GDM1 (cell line): ENCODE measurements around the gene PCK2.
A peak's percentile ranks its signal among the peaks of the same experiment; 100 is the strongest.

Experiments used
- DNase-seq: peaks from one replicate; lab custom pipeline; 2025; lab: John Stamatoyannopoulos, UW

Gene PCK2

DNA sequence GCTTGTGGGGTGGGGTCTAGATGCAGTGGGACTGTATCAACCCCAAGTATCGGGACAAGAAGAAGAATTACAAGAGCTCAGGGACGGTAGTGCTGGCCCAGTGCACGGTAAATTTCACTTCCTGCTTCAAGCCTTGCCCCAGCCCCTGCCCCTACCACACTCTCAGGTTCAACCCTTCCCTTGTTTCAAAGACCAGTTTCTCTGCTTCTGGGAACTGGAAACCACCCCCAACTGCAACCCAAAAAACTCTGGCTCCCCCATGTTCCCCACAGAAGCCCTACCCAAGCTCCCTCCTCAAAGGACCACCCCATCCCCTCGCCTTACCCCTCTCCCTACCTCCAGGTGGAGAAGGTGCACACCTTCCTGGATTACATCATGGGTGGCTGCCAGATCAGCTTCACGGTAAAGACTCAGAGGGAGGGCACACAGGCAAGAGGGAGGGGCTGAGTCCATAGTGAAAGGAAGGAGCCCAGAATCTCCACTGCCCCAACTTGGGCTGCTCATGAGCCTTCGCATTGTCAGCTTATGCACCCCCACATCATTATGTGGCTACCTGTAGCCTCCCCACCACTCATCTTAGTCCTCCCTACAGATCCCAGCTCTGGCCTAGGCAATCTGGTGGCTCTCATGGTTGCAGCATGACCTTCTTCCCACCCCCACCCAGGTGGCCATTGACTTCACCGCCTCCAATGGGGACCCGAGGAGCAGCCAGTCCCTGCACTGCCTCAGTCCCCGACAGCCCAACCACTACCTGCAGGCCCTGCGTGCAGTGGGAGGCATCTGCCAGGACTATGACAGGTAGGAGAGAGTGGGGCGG, 18.4 kb upstream of the PCK2 start:
- no peak for DNase-seq

DNA sequence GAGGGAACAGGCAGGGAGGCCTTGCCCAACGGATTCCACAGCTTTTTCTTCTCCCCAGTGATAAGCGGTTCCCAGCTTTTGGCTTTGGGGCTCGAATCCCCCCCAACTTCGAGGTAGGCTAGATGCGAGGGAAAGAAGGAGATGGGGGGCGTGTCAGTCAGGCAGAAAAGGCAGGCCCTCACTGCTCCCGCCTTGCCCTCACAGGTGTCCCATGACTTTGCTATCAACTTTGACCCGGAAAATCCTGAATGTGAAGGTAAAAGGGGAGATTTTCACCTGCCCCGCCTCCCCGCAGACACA, 17.9 kb upstream of the PCK2 start:
- no peak for DNase-seq

DNA sequence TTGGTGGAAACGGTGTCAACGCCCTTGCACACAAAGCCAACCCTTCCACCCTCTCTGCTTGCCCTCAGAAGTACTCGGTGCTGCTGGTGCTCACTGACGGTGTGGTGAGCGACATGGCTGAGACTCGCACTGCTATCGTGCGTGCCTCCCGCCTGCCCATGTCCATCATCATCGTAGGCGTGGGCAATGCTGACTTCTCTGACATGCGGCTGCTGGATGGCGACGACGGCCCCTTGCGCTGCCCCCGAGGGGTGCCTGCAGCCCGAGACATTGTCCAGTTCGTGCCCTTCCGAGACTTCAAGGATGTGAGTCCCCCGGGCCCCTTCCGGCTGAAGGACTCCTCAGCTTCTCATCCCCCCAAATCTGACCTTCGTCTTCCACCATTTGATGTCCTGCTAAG, 17.0 kb upstream of the PCK2 start:
- no peak for DNase-seq

DNA sequence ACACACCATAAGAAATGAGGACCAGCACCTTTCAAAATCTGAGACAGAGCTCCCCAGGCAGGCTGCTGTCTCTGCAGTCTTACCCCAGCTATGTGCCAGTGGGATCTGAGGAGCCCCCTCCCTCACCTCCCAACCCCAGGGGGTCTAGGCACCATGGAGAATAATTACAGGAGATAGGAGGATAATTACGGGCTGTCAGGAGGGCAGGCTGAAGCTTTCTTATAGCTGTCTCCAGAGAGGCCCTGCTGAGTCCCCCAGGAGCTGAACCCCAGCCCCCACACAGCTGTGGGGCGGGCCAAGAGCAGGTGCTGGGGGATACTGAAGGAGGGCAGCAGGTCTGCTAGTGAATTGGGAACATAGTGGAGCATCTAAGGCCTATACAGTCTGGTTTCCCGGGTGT, 16.0 kb upstream of the PCK2 start:
- no peak for DNase-seq

DNA sequence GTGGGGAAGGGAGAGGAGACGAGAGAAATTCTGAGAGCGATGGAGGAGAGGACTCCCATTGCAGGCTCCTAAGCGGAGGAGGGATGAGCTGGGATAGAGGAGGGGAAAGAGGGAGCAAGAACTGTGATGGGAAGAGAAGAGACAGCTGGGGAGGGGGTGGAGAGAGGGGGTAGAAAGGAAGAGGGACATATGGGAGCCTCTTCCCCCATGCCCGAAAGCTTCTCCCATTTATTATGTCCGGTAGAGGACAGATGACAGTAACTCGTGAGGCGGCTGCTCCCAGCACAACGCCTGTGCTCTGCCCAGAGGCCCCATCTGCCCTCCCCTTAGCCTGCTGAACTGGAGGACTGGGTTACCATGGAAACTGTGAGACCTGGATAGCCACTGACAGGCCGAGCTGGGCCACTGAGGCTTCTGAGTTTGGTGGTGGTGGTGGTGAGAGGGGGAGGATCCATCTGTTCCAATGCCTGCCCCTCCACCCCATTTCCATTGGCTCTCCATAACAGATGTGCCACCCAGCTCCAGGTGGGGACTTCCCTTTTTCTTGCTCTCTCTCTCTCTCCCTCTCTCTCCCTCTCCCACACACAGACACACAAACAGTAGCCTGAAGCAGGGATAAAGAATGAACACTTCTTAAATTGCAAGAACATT, 14.5 kb upstream of the PCK2 start:
- DNase-seq: no peak

DNA sequence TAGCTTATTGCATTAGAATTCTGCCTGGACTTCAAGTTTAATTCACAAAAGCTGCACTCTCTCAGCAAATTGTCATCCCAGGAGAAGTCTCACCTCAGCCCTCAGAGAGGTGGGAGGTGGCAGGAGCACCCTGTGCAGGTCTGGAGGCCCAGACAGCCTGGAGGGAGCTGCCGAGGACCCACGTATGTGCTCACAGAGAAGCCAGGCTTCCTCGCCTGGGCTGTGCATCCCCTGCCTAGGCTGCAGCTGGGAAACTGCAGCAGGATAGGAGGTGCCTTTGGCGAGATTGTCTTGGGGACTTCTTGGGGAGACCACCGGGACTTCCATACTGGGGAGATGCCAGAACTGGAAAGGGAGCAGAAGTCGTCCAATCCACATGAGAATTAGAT, 14.0 kb upstream of the PCK2 start:
- no peak for DNase-seq

DNA sequence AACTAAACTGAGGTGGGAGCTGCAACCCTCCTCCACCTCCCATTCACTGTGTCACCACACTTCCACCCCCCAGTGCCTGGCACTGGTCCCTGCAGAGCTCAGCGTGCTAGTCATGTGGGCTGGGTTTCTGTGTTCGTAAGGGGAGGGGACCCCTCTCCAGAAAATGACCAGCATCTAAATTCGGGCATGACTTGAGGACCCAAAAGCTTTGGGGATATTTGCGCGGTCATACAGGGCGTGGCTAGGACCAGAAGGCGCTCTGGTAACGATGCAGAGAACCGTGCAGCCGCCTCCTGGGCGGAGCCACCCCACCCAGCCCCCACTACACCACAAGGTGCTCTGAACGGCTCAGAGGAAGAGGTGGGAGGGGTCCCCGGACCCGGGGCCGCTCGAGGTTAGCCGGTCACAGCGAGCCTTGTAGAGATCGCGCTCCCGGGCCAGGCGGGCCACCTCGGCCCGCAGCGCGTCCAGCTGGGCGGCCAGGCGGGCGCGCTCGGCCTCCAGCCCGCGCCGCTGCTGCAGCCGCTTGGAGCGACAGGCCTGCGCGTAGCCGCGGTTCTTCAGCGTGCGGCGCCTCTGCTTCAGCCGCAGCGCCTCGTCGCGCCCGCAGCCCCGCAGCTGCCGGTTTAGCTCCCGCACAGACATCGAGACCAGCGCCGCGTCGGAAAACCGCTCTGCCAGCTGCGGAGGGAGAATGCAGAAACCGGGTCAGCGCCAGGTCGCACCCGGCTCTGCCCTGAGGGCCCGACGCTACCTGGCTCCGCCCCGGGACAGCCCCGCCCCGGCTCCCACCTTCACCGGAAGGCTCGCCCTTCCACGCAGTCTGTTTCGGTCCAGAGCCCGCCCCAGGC, 13.0 kb upstream of the PCK2 start:
- DNase-seq: peak; percentile 14

DNA sequence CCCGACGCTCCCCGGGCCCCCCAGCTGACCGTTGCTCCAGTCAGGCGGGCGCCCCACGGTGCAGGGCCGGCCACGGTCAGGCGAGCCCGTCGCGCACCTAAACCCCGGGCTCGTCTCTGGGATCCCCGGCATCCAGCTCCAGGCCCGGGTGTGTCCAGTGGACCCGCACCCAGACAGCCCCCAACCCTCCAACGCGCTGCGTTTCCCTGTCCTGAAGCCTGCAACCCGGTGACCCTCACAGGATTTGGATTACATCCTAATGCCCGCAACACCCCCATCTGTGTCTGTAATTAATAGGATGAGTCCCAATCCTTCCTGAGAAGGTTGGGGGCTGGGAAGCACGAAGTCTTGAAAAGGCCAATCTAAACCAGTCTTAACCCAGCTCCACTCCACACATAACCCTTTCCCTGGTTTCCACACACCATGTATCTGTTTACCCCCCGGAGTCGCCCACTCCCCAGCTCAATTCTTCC, 12.3 kb upstream of the PCK2 start:
- DNase-seq: no peak

DNA sequence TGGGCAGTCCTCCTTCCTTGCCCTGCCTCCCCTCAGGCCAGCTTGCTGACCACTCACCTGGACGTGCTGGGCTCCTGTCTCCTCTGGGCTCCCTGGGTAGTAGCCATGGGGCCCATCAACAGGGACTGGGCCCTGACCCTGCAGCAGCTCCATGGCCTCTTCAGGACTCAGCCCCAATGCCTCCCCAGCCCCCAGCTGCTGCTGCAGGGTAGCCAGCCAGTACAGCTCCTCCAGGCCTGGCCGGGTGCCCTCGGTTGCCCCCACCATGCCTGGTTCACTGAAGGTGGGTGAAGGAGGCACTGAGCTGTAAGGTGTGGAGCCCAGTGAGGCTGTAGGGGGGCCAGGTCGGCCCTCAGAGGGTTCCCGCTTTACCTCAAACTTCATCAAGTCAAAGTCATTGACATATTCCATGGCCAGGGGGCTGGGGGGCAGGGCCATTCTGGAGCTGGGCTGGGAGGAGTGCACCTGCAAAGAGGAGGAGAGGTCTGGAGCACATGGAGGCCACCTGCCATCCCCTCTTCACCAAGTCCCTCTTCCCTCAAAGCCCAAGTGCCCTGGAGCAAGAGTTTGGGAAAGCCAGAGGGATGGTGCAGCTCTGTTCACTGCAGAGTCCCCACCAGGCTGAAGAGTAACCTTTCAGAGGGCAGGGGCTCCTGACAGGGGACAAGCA, 11.6 kb upstream of the PCK2 start:
- no peak for DNase-seq

DNA sequence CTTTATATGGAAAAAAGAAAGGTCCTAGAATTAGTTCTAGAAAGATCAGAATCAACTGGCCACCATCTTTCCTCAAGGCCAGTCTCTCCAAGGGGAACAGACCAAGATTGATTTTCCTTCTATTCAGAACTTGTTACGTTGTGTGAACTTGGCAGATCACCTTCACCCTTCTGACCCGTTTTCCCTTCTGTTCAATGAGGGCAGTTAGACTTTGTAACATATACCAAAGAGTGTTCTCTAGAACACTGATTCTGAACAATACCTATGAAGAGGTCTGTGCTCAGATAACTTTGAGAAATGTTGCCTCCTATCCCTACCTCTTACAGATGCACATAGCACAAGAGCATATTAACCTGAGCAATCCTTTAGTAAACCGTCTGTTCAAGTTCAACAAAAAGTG, 10.6 kb upstream of the PCK2 start:
- DNase-seq: no peak

DNA sequence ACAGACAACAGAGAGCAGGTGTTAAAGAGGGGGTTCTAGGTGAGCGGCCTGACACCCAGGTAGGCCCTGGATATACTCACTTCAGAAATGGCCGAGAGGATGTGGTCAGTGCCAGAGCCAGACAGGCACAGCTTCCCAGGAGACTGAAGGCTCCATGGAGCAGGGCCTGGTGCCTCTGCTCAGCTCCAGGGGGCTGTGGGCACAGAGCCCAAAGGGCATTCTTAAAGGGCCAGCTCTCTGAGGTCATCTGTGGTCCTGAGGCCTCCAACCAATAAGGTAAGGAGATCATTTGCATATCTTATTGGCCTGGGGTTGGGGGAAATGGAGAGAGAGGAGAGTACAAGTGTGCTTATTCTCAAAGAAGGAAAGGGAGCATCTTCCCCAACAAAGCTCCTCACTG, 9.7 kb upstream of the PCK2 start:
- DNase-seq: no peak

DNA sequence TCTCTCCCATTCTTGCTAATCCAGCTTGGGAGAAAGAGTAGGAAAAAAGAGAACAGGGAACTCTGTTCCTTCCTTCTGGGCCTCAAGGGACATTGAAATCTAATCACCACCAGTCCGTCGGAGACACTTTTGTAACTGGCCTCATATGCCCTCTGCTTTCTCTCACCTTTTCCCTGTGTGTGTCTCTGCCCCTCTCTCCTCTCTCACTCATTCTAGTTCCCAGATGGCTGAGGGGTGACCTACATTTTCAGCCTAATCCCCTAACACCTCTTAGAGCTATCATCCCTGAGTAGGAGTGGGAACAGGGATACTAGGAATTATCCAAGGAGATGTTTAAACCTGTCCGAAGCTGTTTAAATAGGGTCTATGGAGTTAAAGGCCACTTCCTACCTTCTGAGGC, 8.9 kb upstream of the PCK2 start:
- DNase-seq: no peak

DNA sequence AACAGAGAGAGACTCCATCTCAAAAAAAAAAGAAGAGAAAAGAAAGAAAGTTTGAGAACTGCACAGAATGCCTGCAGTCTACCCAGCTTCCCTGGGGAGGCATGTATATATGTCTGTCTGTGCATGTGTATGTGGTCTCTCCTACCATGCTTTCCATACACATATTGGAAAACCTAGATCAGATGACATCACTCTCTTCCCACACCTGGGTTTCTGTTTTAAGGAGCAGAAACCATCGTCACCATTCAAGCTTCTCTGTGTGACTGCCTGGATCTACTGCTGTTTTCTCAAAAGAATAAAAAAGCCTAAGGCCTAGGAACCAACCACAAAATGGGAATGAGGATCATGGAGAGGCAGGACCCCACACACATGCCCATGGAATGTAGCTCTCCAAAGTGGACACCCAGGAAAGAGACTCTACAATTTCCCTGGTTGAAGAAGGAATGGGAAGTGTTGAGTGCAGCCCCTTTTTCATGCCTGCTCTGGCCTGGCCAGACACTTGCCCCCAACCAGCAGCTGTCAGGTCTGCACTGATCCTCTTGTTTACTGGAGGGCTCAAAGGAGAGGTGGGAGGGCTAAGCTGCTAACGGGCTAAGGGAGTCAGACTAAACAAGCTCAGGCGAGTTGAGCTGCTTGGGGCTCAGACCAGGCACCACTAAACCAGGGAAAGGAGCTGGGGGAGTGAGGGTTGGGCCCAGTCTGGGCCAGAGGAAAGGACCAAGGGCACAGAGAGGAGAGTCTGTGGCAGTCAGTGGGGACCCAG, 7.7 kb upstream of the PCK2 start:
- no peak for DNase-seq

DNA sequence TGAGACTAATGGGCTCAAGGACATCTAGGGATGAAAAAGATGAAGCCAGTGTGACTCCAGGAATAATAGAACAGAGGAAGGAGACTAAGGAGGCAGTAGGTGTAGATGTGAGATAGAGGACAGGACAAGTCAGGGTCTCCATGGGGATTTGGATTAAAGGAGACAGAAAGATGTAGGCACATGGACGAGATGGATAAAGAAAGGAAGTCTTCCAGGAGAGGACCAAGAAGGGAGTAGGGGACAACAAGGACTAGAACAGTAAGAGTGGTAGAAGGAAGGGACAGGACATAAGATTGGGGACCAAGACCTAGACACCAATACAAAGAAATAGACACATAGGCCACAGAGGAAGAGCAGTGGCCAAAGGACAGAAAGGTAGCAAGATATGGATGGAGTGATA, 7.1 kb upstream of the PCK2 start:
- DNase-seq: no peak

DNA sequence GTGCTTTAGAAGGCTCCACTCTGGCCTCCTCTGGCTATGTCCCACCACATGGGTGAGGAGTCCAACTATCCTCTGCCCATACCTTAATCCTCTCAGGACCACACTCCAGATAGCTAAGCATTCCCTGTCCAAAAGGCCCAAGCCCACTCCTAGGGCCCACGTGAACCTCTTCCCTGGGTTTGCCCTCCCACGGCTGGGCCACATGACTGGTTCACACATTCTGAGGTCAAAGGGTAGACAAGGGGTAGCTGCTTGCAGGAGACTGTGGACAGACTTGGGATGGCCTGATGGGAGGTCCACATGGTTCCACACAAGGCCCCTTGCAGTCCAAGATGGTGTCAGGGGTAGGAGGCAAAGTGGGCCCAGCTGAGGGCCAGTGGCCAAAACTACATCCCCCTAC, 6.0 kb upstream of the PCK2 start:
- DNase-seq: no peak

DNA sequence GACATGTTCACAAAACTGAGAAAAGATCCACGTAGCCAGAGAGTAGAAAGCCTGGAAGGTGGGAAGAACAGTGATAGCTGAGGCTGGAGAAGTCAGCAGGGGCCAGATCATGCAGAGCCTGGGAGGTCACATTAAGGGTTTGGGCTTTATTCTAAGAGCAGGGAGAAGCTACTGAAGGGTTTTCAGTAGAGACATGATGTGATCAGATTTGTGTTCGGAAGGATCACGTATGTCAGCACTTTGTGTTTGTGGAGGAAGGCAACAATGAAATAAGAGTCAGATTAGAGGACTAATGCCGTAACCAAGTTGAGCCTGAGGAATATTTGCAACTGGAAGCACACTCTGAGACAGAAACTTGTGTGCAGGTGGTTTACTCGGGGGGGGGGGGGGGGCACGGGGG, 4.2 kb upstream of the PCK2 start:
- no peak for DNase-seq

DNA sequence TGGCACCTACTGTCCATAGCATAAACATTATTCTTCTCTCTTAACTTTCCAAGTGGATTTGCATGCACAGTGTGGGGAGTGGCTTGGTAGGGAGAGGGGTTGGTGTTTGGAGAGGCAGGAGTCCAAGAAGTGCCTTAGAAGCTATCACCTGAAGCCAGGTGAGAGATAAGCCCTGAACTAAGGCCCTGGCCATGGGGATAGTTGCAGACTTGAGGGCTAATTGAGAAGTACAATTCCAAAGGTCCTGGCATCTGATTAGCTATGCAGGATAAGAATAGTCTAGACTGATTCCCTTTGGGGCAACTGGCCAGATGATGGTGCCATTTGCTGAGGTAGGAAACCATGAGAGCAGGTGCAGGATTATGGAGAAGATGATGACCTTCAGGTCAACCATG, 2.0 kb upstream of the PCK2 start:
- no peak for DNase-seq

DNA sequence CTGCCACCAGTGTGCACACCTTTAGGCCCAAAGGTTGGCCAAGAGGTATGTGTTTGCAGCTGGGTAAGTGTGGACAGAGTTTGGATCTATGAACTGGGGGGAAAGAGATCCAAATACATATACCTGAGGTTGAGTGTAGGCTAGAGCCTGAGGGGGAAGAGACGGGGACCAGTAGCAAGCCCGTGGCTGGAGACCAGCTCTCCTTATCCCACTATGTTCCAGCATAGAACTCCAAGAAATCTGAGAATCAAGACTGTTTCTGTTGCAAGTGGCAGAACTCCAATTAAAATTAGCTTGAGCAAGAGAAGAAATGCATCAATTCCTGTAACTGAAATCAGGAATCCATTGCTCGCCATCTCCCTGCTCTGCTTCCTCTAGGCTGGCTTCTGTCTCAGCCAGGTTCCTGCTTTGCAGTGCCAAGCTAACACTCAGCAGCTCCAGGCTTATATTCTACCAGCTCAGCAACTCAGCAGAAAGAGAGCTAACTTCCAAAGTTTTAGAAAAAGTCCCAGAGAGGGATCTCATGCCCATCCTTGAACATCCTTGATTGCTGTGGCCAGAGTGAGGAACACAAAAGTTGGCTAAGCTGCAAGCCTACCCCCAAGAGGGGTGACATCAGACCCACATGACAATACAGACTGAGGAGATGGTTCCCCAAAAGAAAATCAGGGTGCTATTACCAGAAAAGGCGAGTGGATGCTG, 1.5 kb upstream of the PCK2 start:
- no peak for DNase-seq

DNA sequence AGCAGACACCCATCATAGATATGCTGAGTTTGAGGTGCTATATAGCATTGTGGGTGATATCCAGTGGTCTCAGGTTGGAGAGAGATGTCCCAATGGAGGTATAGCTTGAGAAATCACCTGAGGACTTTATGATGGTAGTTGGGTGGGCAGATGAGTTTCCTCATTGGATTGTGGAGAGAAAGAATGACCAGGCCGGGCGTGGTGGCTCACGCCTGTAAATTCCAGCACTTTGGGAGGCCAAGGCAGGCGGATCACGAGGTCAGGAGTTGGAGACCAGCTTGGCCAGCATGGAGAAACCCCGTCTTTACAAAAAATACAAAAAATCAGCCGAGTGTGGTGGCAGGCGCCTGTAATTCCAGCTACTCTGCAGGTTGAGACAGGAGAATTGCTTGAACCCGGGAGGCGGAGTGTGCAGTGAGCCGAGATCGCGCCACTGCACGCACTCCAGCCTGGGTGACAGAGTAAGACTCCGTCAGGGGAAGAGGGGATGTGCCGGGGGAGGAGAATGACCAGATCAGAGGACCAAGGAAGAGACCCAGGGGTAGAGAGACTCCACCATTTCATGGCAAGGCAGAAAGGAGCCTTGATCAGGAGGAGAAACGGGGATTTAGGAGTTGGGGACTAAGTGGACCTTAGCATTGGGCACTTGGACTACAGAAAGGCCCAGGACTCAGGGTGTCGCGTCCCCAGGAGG, 757 bp upstream of the PCK2 start:
- no peak for DNase-seq

DNA sequence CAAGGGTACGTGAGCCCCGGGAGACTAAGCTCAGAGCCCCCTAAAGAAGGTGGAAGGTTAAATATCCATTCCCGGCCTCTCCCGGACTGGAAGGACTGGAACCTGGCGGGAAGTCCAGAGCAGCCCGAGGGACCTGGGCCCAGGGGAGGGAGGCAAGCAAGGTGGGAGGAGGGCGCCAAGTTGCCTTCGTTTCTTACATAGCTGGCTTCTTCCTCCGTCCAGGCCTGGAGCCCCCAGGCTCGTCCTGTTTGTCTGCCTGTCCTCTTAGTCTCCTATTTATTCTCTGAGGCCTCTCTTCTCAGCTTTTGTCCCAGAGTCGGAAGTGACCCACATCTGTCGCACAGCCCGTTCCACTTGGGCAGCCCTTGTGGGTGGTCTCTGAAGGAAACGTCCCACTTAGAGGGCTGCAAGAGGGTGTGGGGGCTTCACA, 745 bp downstream of the PCK2 start:
- no peak for DNase-seq
